B cell (primary cell): ENCODE measurements around the gene MAMDC4. TPM values are rescaled to one million over a fixed set of nuclear protein-coding genes. Genes with fewer than 3 reads are reported as not detected.

Experiments
- ATAC-seq: fragments of 200-7000 bp; cut with Tn5 transposase; one replicate; pipeline ENCODE4 v1.10.0; 2021; ENCODE audit warnings: low read depth, mild to moderate bottlenecking, moderate number of reproducible peaks, moderate library complexity
- CTCF ChIA-PET: fragments of 350-600 bp; sonication (Branson Sonifier 250); formaldehyde crosslinking; loops from one replicate; lab custom pipeline; 2021; ENCODE audit warnings: antibody characterized with exemption, inconsistent platforms; lab: Charles Lee
- POLR2A ChIA-PET: fragments of 350-600 bp; sonication (Branson Sonifier 250); formaldehyde crosslinking; loops from one replicate; lab custom pipeline; 2021; ENCODE audit warnings: antibody characterized with exemption; lab: Charles Lee
- DNase-seq: peaks from one replicate; pipeline ENCODE4 v3.0.0; 2013
- H2AFZ ChIP-seq: 2 replicates; pipeline ENCODE4 v1.6.1; 2012; ENCODE audit warnings: mild to moderate bottlenecking, low read depth, low read length; ENCODE audit not compliant: insufficient read depth, poor library complexity, severe bottlenecking
- H3K27ac ChIP-seq, 2 donors: 1 replicate in 1 of 2; 2 replicates in 1 of 2; pipeline ENCODE4 v1.5.1; 2012 to 2013; ENCODE audit warnings: low read length in 2 of 2, mild to moderate bottlenecking in 2 of 2, moderate library complexity in 1 of 2
- H3K27me3 ChIP-seq, 4 experiments: fragments of 200-600 bp in 1 of 4; sonication (generic) in 1 of 4; replicated peaks in 1 of 4; 1 replicate in 2 of 4; 2 replicates in 2 of 4; pipeline versions ENCODE4 v1.6.1 to v1.7.0; 2013 to 2016; ENCODE audit warnings: low read length in 3 of 4, mild to moderate bottlenecking in 2 of 4, mixed read lengths in 1 of 4, moderate library complexity in 1 of 4; ENCODE audit not compliant: insufficient read depth in 4 of 4, control insufficient read depth in 3 of 4; ENCODE audit errors: control extremely low read depth in 1 of 4
- H3K36me3 ChIP-seq, 2 experiments: replicated peaks in 1 of 2; 1 replicate in 1 of 2; 2 replicates in 1 of 2; pipeline versions ENCODE4 v1.6.1 to v1.7.1; 2013; ENCODE audit warnings: low read length in 1 of 2; ENCODE audit not compliant: insufficient read depth in 2 of 2, control insufficient read depth in 1 of 2; ENCODE audit errors: control extremely low read depth in 1 of 2, extremely low read depth in 1 of 2
- H3K4me1 ChIP-seq, 2 donors: fragments of 200-600 bp in 1 of 2; sonication (generic) in 1 of 2; 1 replicate in 1 of 2; 2 replicates in 1 of 2; pipeline versions ENCODE4 v1.5.1 to v1.6.1; 2013 to 2017; ENCODE audit warnings: low read length in 2 of 2; ENCODE audit not compliant: control insufficient read depth in 2 of 2, insufficient read depth in 2 of 2
- H3K4me2 ChIP-seq: replicated peaks from 2 replicates; pipeline ENCODE3; 2012; ENCODE audit warnings: mild to moderate bottlenecking, low read depth, low read length; ENCODE audit not compliant: poor library complexity, severe bottlenecking
- H3K4me3 ChIP-seq, 5 experiments: fragments of 200-600 bp in 1 of 5; sonication (generic) in 1 of 5; 1 replicate in 3 of 5; 2 replicates in 2 of 5; pipeline versions ENCODE4 v1.5.1 to v1.7.0; 2011 to 2016; ENCODE audit warnings: low read length in 4 of 5, mild to moderate bottlenecking in 4 of 5, low read depth in 2 of 5, control low read depth in 1 of 5, moderate library complexity in 1 of 5; ENCODE audit not compliant: insufficient read depth in 1 of 5; ENCODE audit errors: control extremely low read depth in 1 of 5, extremely low read depth in 1 of 5
- H3K79me2 ChIP-seq: fragments of 200-600 bp; sonication (generic); one replicate; pipeline ENCODE4 v1.6.0; 2016; ENCODE audit warnings: low read length; ENCODE audit not compliant: control insufficient read depth, insufficient read depth
- H3K9ac ChIP-seq: fragments of 200-600 bp; sonication (generic); 2 replicates; pipeline ENCODE4 v1.6.1; 2017; ENCODE audit warnings: mild to moderate bottlenecking, low read length, moderate library complexity
- H3K9me3 ChIP-seq, 3 donors: one replicate each; pipeline versions ENCODE4 v1.6.1 to v1.7.1; 2013; ENCODE audit warnings: low read length in 2 of 3; ENCODE audit not compliant: control insufficient read depth in 2 of 3, insufficient read depth in 1 of 3; ENCODE audit errors: control extremely low read depth in 1 of 3
- H4K20me1 ChIP-seq: 2 replicates; pipeline ENCODE4 v1.6.0; 2012; ENCODE audit warnings: mild to moderate bottlenecking, low read length; ENCODE audit not compliant: insufficient read depth, control insufficient read depth, poor library complexity, severe bottlenecking
- H3K27ac Mint-ChIP-seq: one replicate; pipeline ENCODE4 v1.8.0; 2021; ENCODE audit warnings: mixed read lengths
- H3K27me3 Mint-ChIP-seq: one replicate; pipeline ENCODE4 v1.8.0; 2021; ENCODE audit warnings: mixed read lengths
- H3K4me1 Mint-ChIP-seq: one replicate; pipeline ENCODE4 v1.8.0; 2021; ENCODE audit warnings: mixed read lengths
- H3K4me3 Mint-ChIP-seq: one replicate; pipeline ENCODE4 v1.8.0; 2021; ENCODE audit warnings: mixed read lengths
- H3K9me3 Mint-ChIP-seq: one replicate; pipeline ENCODE4 v1.8.0; 2022; ENCODE audit warnings: mixed read lengths; ENCODE audit not compliant: insufficient read depth
- EZH2 ChIP-seq: IDR thresholded peaks from 2 replicates; pipeline ENCODE4 v1.6.1; 2012; ENCODE audit warnings: borderline replicate concordance, low read depth, mild to moderate bottlenecking, moderate library complexity, low read length; ENCODE audit not compliant: insufficient read depth, poor library complexity, severe bottlenecking
- WGBS: methylation state at CpG from one replicate; pipeline ENCODE4 v1.1.5; 2013; ENCODE audit warnings: missing lambda C conversion rate; ENCODE audit not compliant: insufficient coverage; 5-methylcytosine and 5-hydroxymethylcytosine counted together
- intact Hi-C: fragments of 100-400 bp; cut with micrococcal nuclease; formaldehyde crosslinking; loops from one replicate; pipeline ENCODE4 v1.10.0; 2022
- polyA plus RNA-seq: library from polyadenylated mRNA; depleted of rRNA; stranded (reverse); fragments of >200 nt; gene quantifications from 2 replicates; pipeline ENCODE4 v1.2.3, GENCODE V29; 2012
- total RNA-seq, 2 donors: library from RNA; stranded (reverse); fragments of 120-200 nt in 1 of 2; gene quantifications; 1 replicate in 1 of 2; 2 replicates in 1 of 2; pipeline versions ENCODE4 v1.2.3 to v1.2.4, GENCODE V29; 2013 to 2022
- TF ChIP-seq, protein P1 (sequence below): fragments of 200-600 bp; IDR thresholded peaks from one replicate; pipeline ENCODE4 v1.8.0; 2022; ENCODE audit warnings: antibody characterized with exemption, mild to moderate bottlenecking

The MAMDC4 gene
- total and polyA plus RNA-seq, 2 donors (not counting 1 experiment from before 2014, with no cell fraction given), result 5.4 to 6.8 TPM

DNA sequence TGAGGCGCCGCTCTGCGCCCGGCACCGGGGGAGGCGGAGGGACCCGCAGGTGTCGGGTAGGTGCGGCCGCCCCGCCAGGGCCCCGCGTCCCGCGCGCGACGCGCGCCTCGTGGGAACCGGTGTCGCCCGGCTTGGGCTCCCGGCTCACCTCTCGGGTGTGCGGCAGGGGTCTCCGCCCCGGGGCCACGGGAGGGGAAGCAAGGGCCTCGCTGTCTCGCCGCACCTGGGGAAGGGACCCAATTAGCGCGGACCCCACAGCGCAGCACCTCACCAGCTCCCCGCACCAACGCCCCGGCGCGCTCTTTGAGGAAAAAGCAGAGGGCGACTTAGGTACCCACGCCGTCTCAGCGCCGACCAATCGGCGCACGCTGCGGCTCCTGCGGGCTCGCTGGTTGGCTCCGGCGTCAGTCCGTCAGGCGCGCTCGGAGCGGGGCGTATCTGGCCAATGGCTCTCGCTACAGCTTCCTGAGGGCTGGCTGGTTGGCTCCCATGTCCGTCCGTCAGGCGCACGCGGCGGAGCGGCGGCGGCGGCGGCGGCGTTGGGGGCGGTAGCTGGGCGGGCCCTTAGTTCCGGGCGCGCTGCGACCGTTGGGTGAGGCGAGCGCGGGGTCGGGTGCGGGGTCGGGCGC lies 33.9 kb downstream of the MAMDC4 start, which contains the start of gene TRAF2:
Gene TRAF2 (plus strand): TSS at position 567 of the 629 bp plus-strand sequence. CDS start 12,225 bp downstream, outside the sequence.
- H3K27me3 Mint-ChIP-seq, result no peaks in the 10 kb centered on the region
- peak within 1 kb of the TSS; percentile 89 for H2AFZ ChIP-seq
- peak within 1 kb of the TSS; percentile 30 to 91 (median 83) for H3K4me3 ChIP-seq
- no peaks in the 10 kb centered on the region for H3K27me3 ChIP-seq
- peak; percentile 91 for ATAC-seq
- DNase-seq, result peak; percentile 99
- ChIA-PET CTCF (interaction anchor here (0.7 to 1.2 kb wide), 4 partner anchors 16 to 149 kb away, joined by 3 read pairs; partner anchors contain the start of gene AJM1), POLR2A (interaction anchor here (0.7 to 4.7 kb wide), 4 partner anchors 9 to 57 kb away, joined by 3 to 23 read pairs (median 10); partner anchors contain the start of gene EDF1)
- peak within 1 kb of the TSS; percentile 99 for H3K4me2 ChIP-seq
- peak within 1 kb of the TSS; percentile 87 for H3K27ac Mint-ChIP-seq
- H4K20me1 ChIP-seq, result peaks cover 38% of the 10 kb centered on the region
- peaks cover 0 to 4% of the 10 kb centered on the region in 2 experiments for H3K36me3 ChIP-seq
- H3K4me1 Mint-ChIP-seq, result peaks cover 34% of the 10 kb centered on the region
- H3K4me3 Mint-ChIP-seq, result peak within 1 kb of the TSS; percentile 91
- H3K9me3 Mint-ChIP-seq, result no peaks in the 10 kb centered on the region
- H3K79me2 ChIP-seq, result peaks cover 67% of the 10 kb centered on the region
- no peaks in the 10 kb centered on the region for H3K9me3 ChIP-seq
- no peak for TF ChIP-seq EZH2
- TF ChIP-seq, protein P1, sequence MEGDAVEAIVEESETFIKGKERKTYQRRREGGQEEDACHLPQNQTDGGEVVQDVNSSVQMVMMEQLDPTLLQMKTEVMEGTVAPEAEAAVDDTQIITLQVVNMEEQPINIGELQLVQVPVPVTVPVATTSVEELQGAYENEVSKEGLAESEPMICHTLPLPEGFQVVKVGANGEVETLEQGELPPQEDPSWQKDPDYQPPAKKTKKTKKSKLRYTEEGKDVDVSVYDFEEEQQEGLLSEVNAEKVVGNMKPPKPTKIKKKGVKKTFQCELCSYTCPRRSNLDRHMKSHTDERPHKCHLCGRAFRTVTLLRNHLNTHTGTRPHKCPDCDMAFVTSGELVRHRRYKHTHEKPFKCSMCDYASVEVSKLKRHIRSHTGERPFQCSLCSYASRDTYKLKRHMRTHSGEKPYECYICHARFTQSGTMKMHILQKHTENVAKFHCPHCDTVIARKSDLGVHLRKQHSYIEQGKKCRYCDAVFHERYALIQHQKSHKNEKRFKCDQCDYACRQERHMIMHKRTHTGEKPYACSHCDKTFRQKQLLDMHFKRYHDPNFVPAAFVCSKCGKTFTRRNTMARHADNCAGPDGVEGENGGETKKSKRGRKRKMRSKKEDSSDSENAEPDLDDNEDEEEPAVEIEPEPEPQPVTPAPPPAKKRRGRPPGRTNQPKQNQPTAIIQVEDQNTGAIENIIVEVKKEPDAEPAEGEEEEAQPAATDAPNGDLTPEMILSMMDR, result no peak
- peak within 1 kb of the TSS; percentile 95 for H3K9ac ChIP-seq
- H3K27ac ChIP-seq, result peak within 1 kb of the TSS; percentile 78 to 99
- H3K4me1 ChIP-seq, result peaks cover 28 to 36% of the 10 kb centered on the region in 2 donors
- intact Hi-C loops, result loop anchor here (1.0 to 10.0 kb wide), 7 partner anchors 16 to 319 kb away; partner anchors contain the start of genes EDF1, FBXW5, NDOR1 and PAXX
- under 1% methylated on average over 88 of the region's 88 CpGs for WGBS
